SK-N-SH (cell line): Measurements from ENCODE around the gene OCA2. TPM values are rescaled to one million over a fixed set of nuclear protein-coding genes. Genes with fewer than 3 reads are reported as not detected.
A peak's percentile ranks its signal among the peaks of the same experiment; 100 is the strongest.
"Not testable (repeated sequence)": the region's sequence is repeated elsewhere in the genome, so short reads cannot be mapped to it uniquely, and the experiment has no call there.

Source experiments
- CTCF ChIA-PET: fragments of 300-600, 350-600 bp; formaldehyde crosslinking; extraction: SDS; loops from one replicate; lab custom pipeline; 2021; lab: Yijun Ruan, JAX
- POLR2A ChIA-PET: fragments of 350-600 bp; sonication (Branson Sonifier 250); formaldehyde crosslinking; extraction: SDS; loops from one replicate; lab custom pipeline; 2020; ENCODE audit warnings: antibody characterized with exemption, inconsistent platforms; lab: Yijun Ruan, JAX
- DNase-seq: peaks from one replicate; pipeline ENCODE4 v3.0.0; 2012
- H2AFZ ChIP-seq: fragments of 200-600 bp; sonication (generic); 2 replicates; pipeline ENCODE4 v1.8.1; 2016; ENCODE audit warnings: antibody characterized with exemption, mild to moderate bottlenecking, low read depth
- H3F3A ChIP-seq: fragments of 200-600 bp; sonication (generic); replicated peaks from 2 replicates; pipeline ENCODE3; 2016; ENCODE audit warnings: antibody characterized with exemption, mild to moderate bottlenecking; ENCODE audit not compliant: insufficient read depth
- H3K27ac ChIP-seq, 2 experiments: fragments of 200-500 bp in 1 of 2; fragments of 200-600 bp in 1 of 2; sonication (Bioruptor generic) in 1 of 2; sonication (generic), shearing (Covaris generic) in 1 of 2; 2 replicates each; pipeline versions ENCODE4 v1.5.1 to v1.6.1; 2014 to 2016; ENCODE audit warnings: low read depth in 2 of 2, inconsistent platforms in 1 of 2, low read length in 1 of 2, mild to moderate bottlenecking in 1 of 2, mixed read lengths in 1 of 2
- H3K27me3 ChIP-seq: fragments of 200-600 bp; sonication (generic), shearing (Covaris generic); 2 replicates; pipeline ENCODE4 v1.6.1; 2016; ENCODE audit warnings: mixed run types; ENCODE audit not compliant: insufficient read depth
- H3K36me3 ChIP-seq, 2 experiments: fragments of 200-500 bp in 1 of 2; fragments of 200-600 bp in 1 of 2; sonication (Bioruptor generic) in 1 of 2; sonication (generic) in 1 of 2; replicated peaks in 1 of 2; 2 replicates each; pipeline versions ENCODE3 to v1.5.1; 2014 to 2016; ENCODE audit warnings: low read length in 1 of 2, mild to moderate bottlenecking in 1 of 2; ENCODE audit not compliant: insufficient read depth in 2 of 2, control insufficient read depth in 1 of 2
- H3K4me1 ChIP-seq, 2 experiments: fragments of 200-500 bp in 1 of 2; fragments of 200-600 bp in 1 of 2; sonication (Bioruptor generic) in 1 of 2; sonication (generic), shearing (Covaris generic) in 1 of 2; 2 replicates each; pipeline versions ENCODE4 v1.5.1 to v1.6.1; 2014 to 2016; ENCODE audit warnings: low read depth in 1 of 2, low read length in 1 of 2, mixed run types in 1 of 2; ENCODE audit not compliant: insufficient read depth in 2 of 2, control insufficient read depth in 1 of 2
- H3K4me2 ChIP-seq: fragments of 200-600 bp; sonication (generic), shearing (Covaris generic); 2 replicates; pipeline ENCODE4 v1.6.1; 2017; ENCODE audit warnings: mixed run types
- H3K4me3 ChIP-seq, 2 experiments: fragments of 200-500 bp in 1 of 2; fragments of 200-600 bp in 1 of 2; sonication (Bioruptor generic) in 1 of 2; sonication (generic), shearing (Covaris generic) in 1 of 2; 2 replicates each; pipeline versions ENCODE4 v1.5.1 to v1.8.1; 2014 to 2016; ENCODE audit warnings: low read depth in 2 of 2, inconsistent platforms in 1 of 2, low read length in 1 of 2, mild to moderate bottlenecking in 1 of 2, mixed read lengths in 1 of 2, moderate library complexity in 1 of 2
- H3K79me2 ChIP-seq: fragments of 200-600 bp; sonication (generic); 2 replicates; pipeline ENCODE4 v1.8.1; 2017; ENCODE audit warnings: mild to moderate bottlenecking; ENCODE audit not compliant: insufficient read depth
- H3K9ac ChIP-seq: fragments of 200-600 bp; sonication (generic); 2 replicates; pipeline ENCODE4 v1.6.1; 2017; ENCODE audit warnings: mixed run types
- H3K9me2 ChIP-seq: fragments of 200-600 bp; sonication (generic); 2 replicates; pipeline ENCODE4 v1.6.1; 2017; ENCODE audit warnings: mixed run types
- H3K9me3 ChIP-seq: fragments of 200-600 bp; sonication (generic); 2 replicates; pipeline ENCODE4 v1.6.1; 2017; ENCODE audit warnings: mixed run types, mild to moderate bottlenecking, moderate library complexity
- H4K20me1 ChIP-seq: fragments of 200-600 bp; sonication (generic); 2 replicates; pipeline ENCODE4 v1.6.1; 2017; ENCODE audit warnings: mild to moderate bottlenecking, mixed run types; ENCODE audit not compliant: insufficient read depth
- CHD2 ChIP-seq: fragments of 150-350 bp; IDR thresholded peaks from 2 replicates; pipeline ENCODE4 v1.6.1; 2018; ENCODE audit warnings: low read length; ENCODE audit not compliant: partially characterized antibody
- CTCF ChIP-seq: fragments of 200-600 bp; sonication (generic); IDR thresholded peaks from 2 replicates; pipeline ENCODE4 v1.6.1; 2017; ENCODE audit warnings: antibody characterized with exemption, mild to moderate bottlenecking, moderate library complexity
- FOSL2 ChIP-seq: IDR thresholded peaks from 2 replicates; pipeline ENCODE4 v1.4.0; 2012; ENCODE audit warnings: low read depth, mild to moderate bottlenecking, moderate library complexity, borderline replicate concordance
- FOXJ3 ChIP-seq: sonication (generic); formaldehyde crosslinking; IDR thresholded peaks from 2 replicates; pipeline ENCODE4 v1.5.1; 2020; ENCODE audit warnings: mild to moderate bottlenecking, missing genetic modification reagents
- MAX ChIP-seq: IDR thresholded peaks from 2 replicates; pipeline ENCODE4 v1.4.0; 2012; ENCODE audit warnings: low read depth
- POLR2AphosphoS5 ChIP-seq: IDR thresholded peaks from 2 replicates; pipeline ENCODE4 v1.6.1; 2012; ENCODE audit warnings: low read depth, low read length
- SMC3 ChIP-seq: IDR thresholded peaks from 2 replicates; pipeline ENCODE4 v1.6.1; 2012; ENCODE audit warnings: low read depth, low read length, improper control_type of control experiment
- TAF1 ChIP-seq: IDR thresholded peaks from 2 replicates; pipeline ENCODE4 v1.6.1; 2012; ENCODE audit warnings: low read depth, mild to moderate bottlenecking, low read length, moderate library complexity, borderline replicate concordance
- TEAD4 ChIP-seq: IDR thresholded peaks from 2 replicates; pipeline ENCODE4 v1.4.0; 2012; ENCODE audit warnings: mild to moderate bottlenecking, borderline replicate concordance; ENCODE audit not compliant: insufficient read depth
- YY1 ChIP-seq: IDR thresholded peaks from 2 replicates; pipeline ENCODE4 v1.4.0; 2012; ENCODE audit warnings: low read depth, mild to moderate bottlenecking
- WGBS: methylation state at CpG from one replicate; pipeline ENCODE4 v1.1.6; 2017; ENCODE audit warnings: low lambda C conversion rate; 5-methylcytosine and 5-hydroxymethylcytosine counted together
- polyA plus RNA-seq, 3 experiments: library from polyadenylated mRNA; depleted of rRNA; stranded (reverse); fragments of >200 nt; gene quantifications; 2 replicates each; pipeline ENCODE4 v1.2.3, GENCODE V29; 2012

Gene OCA2
- polyA plus RNA-seq, 1 of the 3 experiments (the other 2 are of a cell fraction), result 0.16 TPM

- no peak overlapping the region for H2AFZ ChIP-seq
- no peaks in the 10 kb centered on the region for H3K36me3 ChIP-seq
- H3K27ac ChIP-seq, result no peak overlapping the region
- no peak overlapping the region for H3K4me2 ChIP-seq
- no peak for TF ChIP-seq FOSL2
- no peak for TF ChIP-seq CHD2
- no peak for TF ChIP-seq FOXJ3 (CRISPR knock-in tag)
- no peak for TF ChIP-seq POLR2AphosphoS5
- TF ChIP-seq MAX, result no peak
- no peak for TF ChIP-seq YY1
- peaks cover 9% of the 10 kb centered on the region; the same call in 1 of the 2 replicates for H3K9me3 ChIP-seq
- H4K20me1 ChIP-seq, result no peaks in the 10 kb centered on the region
- H3K79me2 ChIP-seq, result no peaks in the 10 kb centered on the region
- H3K9me2 ChIP-seq, result no peaks in the 10 kb centered on the region
- H3K4me1 ChIP-seq, result no peaks in the 10 kb centered on the region
- H3K4me3 ChIP-seq, result no peak overlapping the region
- no peak for DNase-seq
- no peak overlapping the region for H3K9ac ChIP-seq
- 33% methylated on average over 11 of the region's 11 CpGs for WGBS
- no peaks in the 10 kb centered on the region for H3F3A ChIP-seq
- H3K27me3 ChIP-seq, result no peaks in the 10 kb centered on the region
- ChIA-PET CTCF (no interaction called here), POLR2A (no interaction called here)
Observed at GRCh38 chr15:27714675-27715074, 384.4 kb downstream of the OCA2 start.

GRCh38 chr15:27713850-27714249 lies 385.3 kb downstream of the OCA2 start:
- H3K79me2 ChIP-seq, H3K4me3 ChIP-seq, H3K36me3 ChIP-seq, H4K20me1 ChIP-seq, H3K4me2 ChIP-seq, H2AFZ ChIP-seq, H3K9me2 ChIP-seq, H3K27ac ChIP-seq, DNase-seq, CTCF ChIA-PET, H3F3A ChIP-seq, H3K9me3 ChIP-seq, H3K27me3 ChIP-seq, POLR2A ChIA-PET, H3K4me1 ChIP-seq, H3K9ac ChIP-seq: not testable (repeated sequence)
- 53% methylated on average over 9 of the region's 9 CpGs for WGBS

- POLR2A ChIA-PET, result no interaction called here
- H3K9ac ChIP-seq, result no peak overlapping the region
Observed at GRCh38 chr15:27707257-27707656, 391.9 kb downstream of the OCA2 start.

More at GRCh38 chr15:27707257-27707656, 391.9 kb downstream of the OCA2 start:
- H3K4me3 ChIP-seq, result no peak overlapping the region
- H3K9me3 ChIP-seq, result peaks cover 4% of the 10 kb centered on the region; the same call in 1 of the 2 replicates
- no peak overlapping the region for H2AFZ ChIP-seq
- no peaks in the 10 kb centered on the region for H3K9me2 ChIP-seq
- DNase-seq, result peak; percentile 30
- H3K36me3 ChIP-seq, result no peaks in the 10 kb centered on the region
- no peak overlapping the region for H3K27ac ChIP-seq
- CTCF ChIA-PET, result interaction anchor here (1.0 kb wide), 1 partner anchor 26 kb away, joined by 4 read pairs; no protein-coding TSS in a partner anchor
- no peaks in the 10 kb centered on the region for H3K79me2 ChIP-seq
- H4K20me1 ChIP-seq, result no peaks in the 10 kb centered on the region
- no peaks in the 10 kb centered on the region for H3F3A ChIP-seq
- H3K27me3 ChIP-seq, result no peaks in the 10 kb centered on the region
- no peak for TF ChIP-seq TAF1
- TF ChIP-seq TEAD4, result no peak
- TF ChIP-seq CTCF, result no peak
- no peak for TF ChIP-seq SMC3
- TF ChIP-seq, all 33 proteins: peak for 0
- no peak overlapping the region for H3K4me2 ChIP-seq
- 6% methylated on average over 2 of the region's 2 CpGs for WGBS
- peaks cover 0 to 2% of the 10 kb centered on the region in 2 experiments; a peak in 1 of 4 replicates for H3K4me1 ChIP-seq
